Colonic mucosa (tissue), 4 donors: ENCODE data around the gene FRMD4B. TPM values are rescaled to one million over a fixed set of nuclear protein-coding genes. Genes with fewer than 3 reads are reported as not detected.

Source experiments
- DNase-seq: peaks from one replicate; pipeline ENCODE4 v3.0.0-alpha.2; 2020
- H3K27ac ChIP-seq: fragments of 200-600 bp; one replicate; pipeline ENCODE4 v1.8.0; 2021
- H3K27me3 ChIP-seq: fragments of 200-600 bp; one replicate; pipeline ENCODE4 v1.8.0; 2021
- H3K36me3 ChIP-seq: fragments of 200-600 bp; one replicate; pipeline ENCODE4 v1.8.0; 2021
- H3K4me1 ChIP-seq: fragments of 200-600 bp; one replicate; pipeline ENCODE4 v1.8.0; 2021; ENCODE audit warnings: mild to moderate bottlenecking
- H3K4me3 ChIP-seq: fragments of 200-600 bp; one replicate; pipeline ENCODE4 v1.8.0; 2021
- H3K9ac ChIP-seq, 2 donors: one replicate each; pipeline ENCODE4 v1.7.0; 2013; ENCODE audit warnings: control low read depth in 2 of 2, low read depth in 2 of 2, low read length in 2 of 2
- H3K9me3 ChIP-seq: fragments of 200-600 bp; one replicate; pipeline ENCODE4 v1.8.0; 2021
- intact Hi-C: fragments of 100-400 bp; cut with DNase I; formaldehyde crosslinking; loops from one replicate; pipeline ENCODE4 v1.14.1; 2022
- total RNA-seq, 2 donors: library from RNA; stranded (reverse); fragmentation: NEBNext Ultra II Directional in 1 of 2; extraction: Animal tissue kit (Norgen Biotek cat#: 25700) in 1 of 2; gene quantifications; one replicate each; pipeline ENCODE4 v1.2.1, GENCODE V29; 2021
- TF ChIP-seq, protein P1 (sequence below): fragments of 200-600 bp; IDR thresholded peaks from one replicate; pipeline ENCODE4 v1.8.0; 2022; ENCODE audit warnings: antibody characterized with exemption, mild to moderate bottlenecking
- donor health status: healthy.
- donor health status: DM: no; HTN: no; CAD: no.
- donor health status: DM: no; HTN: no; CAD: no.

The FRMD4B gene
- total RNA-seq, 2 donors from 2014 or later, result 13.5 to 21.1 TPM

- no peaks in the 10 kb centered on the region for H3K36me3 ChIP-seq
- H3K27me3 ChIP-seq, result no peaks in the 10 kb centered on the region
- intact Hi-C loops, result no loop called here
- no peak for DNase-seq
- no peaks in the 10 kb centered on the region for H3K4me1 ChIP-seq
- TF ChIP-seq, protein P1, sequence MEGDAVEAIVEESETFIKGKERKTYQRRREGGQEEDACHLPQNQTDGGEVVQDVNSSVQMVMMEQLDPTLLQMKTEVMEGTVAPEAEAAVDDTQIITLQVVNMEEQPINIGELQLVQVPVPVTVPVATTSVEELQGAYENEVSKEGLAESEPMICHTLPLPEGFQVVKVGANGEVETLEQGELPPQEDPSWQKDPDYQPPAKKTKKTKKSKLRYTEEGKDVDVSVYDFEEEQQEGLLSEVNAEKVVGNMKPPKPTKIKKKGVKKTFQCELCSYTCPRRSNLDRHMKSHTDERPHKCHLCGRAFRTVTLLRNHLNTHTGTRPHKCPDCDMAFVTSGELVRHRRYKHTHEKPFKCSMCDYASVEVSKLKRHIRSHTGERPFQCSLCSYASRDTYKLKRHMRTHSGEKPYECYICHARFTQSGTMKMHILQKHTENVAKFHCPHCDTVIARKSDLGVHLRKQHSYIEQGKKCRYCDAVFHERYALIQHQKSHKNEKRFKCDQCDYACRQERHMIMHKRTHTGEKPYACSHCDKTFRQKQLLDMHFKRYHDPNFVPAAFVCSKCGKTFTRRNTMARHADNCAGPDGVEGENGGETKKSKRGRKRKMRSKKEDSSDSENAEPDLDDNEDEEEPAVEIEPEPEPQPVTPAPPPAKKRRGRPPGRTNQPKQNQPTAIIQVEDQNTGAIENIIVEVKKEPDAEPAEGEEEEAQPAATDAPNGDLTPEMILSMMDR, result no peak
- H3K4me3 ChIP-seq, result no peak overlapping the region
- no peak overlapping the region for H3K9ac ChIP-seq
- no peak overlapping the region for H3K27ac ChIP-seq
- no peaks in the 10 kb centered on the region for H3K9me3 ChIP-seq
Observed at GRCh38 chr3:69353088-69353478, 32.8 kb downstream of the FRMD4B start.

- Histone ChIP-seq H3K27me3 (no peaks in the 10 kb centered on the region), H3K27ac (no peak overlapping the region), H3K4me3 (no peak overlapping the region), H3K9me3 (no peaks in the 10 kb centered on the region), H3K9ac (no peak overlapping the region), H3K4me1 (no peaks in the 10 kb centered on the region), H3K36me3 (no peaks in the 10 kb centered on the region)
- DNase-seq, result no peak
- TF ChIP-seq, protein P1, result no peak
- intact Hi-C loops, result no loop called here
Observed at GRCh38 chr3:69352305-69353087, 33.4 kb downstream of the FRMD4B start.

DNA sequence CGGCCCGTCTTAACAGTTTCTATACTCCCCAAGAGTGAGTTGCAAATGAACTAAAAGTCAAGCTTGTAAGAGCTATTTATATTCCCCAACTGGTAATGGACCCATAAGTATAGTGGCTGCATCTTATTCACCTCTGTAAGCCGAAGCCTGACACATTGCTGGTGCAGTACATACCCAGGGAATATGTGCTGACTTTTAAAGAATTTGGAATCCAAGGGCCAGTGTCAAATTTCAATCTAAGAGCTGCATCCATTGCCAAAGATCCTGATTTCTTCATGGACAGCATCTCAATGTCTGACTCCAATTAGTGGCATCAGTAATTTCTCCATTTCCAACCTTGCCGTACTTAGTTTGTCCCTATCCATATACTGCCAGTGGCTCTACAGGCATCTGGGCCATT is 42.0 kb downstream of the FRMD4B start:
- no peak overlapping the region for H3K27ac ChIP-seq
- no peaks in the 10 kb centered on the region for H3K27me3 ChIP-seq
- no peak overlapping the region for H3K9ac ChIP-seq
- intact Hi-C loops, result no loop called here
- no peak overlapping the region for H3K4me3 ChIP-seq
- no peaks in the 10 kb centered on the region for H3K4me1 ChIP-seq
- TF ChIP-seq, protein P1, result no peak
- no peak for DNase-seq
- H3K9me3 ChIP-seq, result no peaks in the 10 kb centered on the region
- H3K36me3 ChIP-seq, result no peaks in the 10 kb centered on the region

DNA sequence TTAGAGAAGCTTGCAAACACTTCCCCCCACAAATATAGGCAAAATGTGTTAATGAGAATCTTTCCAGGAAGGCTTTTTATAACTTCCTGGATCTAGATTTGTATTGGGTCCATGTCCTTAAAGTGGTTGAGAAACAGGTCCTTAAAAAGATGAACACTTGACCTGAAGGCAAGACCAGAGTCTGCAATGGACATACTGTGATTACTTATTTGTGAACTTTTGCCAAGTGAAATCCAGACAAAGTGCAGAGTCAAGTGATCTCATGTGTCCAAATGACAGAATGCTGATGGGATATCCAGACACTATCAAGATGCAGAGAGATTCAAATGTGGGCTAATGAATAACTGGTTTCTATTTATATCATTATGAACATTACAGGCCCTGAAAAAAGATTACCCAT is 43.8 kb downstream of the FRMD4B start:
- no peaks in the 10 kb centered on the region for H3K9me3 ChIP-seq
- TF ChIP-seq, protein P1, result no peak
- H3K36me3 ChIP-seq, result no peaks in the 10 kb centered on the region
- H3K27me3 ChIP-seq, result no peaks in the 10 kb centered on the region
- no peak overlapping the region for H3K4me3 ChIP-seq
- no peak overlapping the region for H3K27ac ChIP-seq
- no peaks in the 10 kb centered on the region for H3K4me1 ChIP-seq
- DNase-seq, result no peak
- intact Hi-C loops, result no loop called here
- no peak overlapping the region for H3K9ac ChIP-seq

- no peak overlapping the region for H3K27ac ChIP-seq
- H3K4me1 ChIP-seq, result no peaks in the 10 kb centered on the region
- H3K9me3 ChIP-seq, result no peaks in the 10 kb centered on the region
- no peak overlapping the region for H3K4me3 ChIP-seq
- H3K36me3 ChIP-seq, result no peaks in the 10 kb centered on the region
- no peak overlapping the region for H3K9ac ChIP-seq
- no peaks in the 10 kb centered on the region for H3K27me3 ChIP-seq
- intact Hi-C loops, result no loop called here
- DNase-seq, result no peak
- TF ChIP-seq, protein P1, result no peak
Observed at GRCh38 chr3:69339760-69340159, 46.1 kb downstream of the FRMD4B start.
